SK-N-SH (cell line): ENCODE measurements around the gene IGLON5. TPM values are rescaled to one million over a fixed set of nuclear protein-coding genes. Genes with fewer than 3 reads are reported as not detected.

ENCODE experiments used
- CTCF ChIA-PET: fragments of 300-600, 350-600 bp; formaldehyde crosslinking; extraction: SDS; loops from one replicate; lab custom pipeline; 2021; lab: Yijun Ruan, JAX
- POLR2A ChIA-PET: fragments of 350-600 bp; sonication (Branson Sonifier 250); formaldehyde crosslinking; extraction: SDS; loops from one replicate; lab custom pipeline; 2020; ENCODE audit warnings: antibody characterized with exemption, inconsistent platforms; lab: Yijun Ruan, JAX
- DNase-seq: peaks from one replicate; pipeline ENCODE4 v3.0.0; 2012
- H2AFZ ChIP-seq: fragments of 200-600 bp; sonication (generic); 2 replicates; pipeline ENCODE4 v1.8.1; 2016; ENCODE audit warnings: antibody characterized with exemption, mild to moderate bottlenecking, low read depth
- H3F3A ChIP-seq: fragments of 200-600 bp; sonication (generic); replicated peaks from 2 replicates; pipeline ENCODE3; 2016; ENCODE audit warnings: antibody characterized with exemption, mild to moderate bottlenecking; ENCODE audit not compliant: insufficient read depth
- H3K27ac ChIP-seq, 2 experiments: fragments of 200-500 bp in 1 of 2; fragments of 200-600 bp in 1 of 2; sonication (Bioruptor generic) in 1 of 2; sonication (generic), shearing (Covaris generic) in 1 of 2; 2 replicates each; pipeline versions ENCODE4 v1.5.1 to v1.6.1; 2014 to 2016; ENCODE audit warnings: low read depth in 2 of 2, inconsistent platforms in 1 of 2, low read length in 1 of 2, mild to moderate bottlenecking in 1 of 2, mixed read lengths in 1 of 2
- H3K27me3 ChIP-seq: fragments of 200-600 bp; sonication (generic), shearing (Covaris generic); 2 replicates; pipeline ENCODE4 v1.6.1; 2016; ENCODE audit warnings: mixed run types; ENCODE audit not compliant: insufficient read depth
- H3K36me3 ChIP-seq, 2 experiments: fragments of 200-500 bp in 1 of 2; fragments of 200-600 bp in 1 of 2; sonication (Bioruptor generic) in 1 of 2; sonication (generic) in 1 of 2; replicated peaks in 1 of 2; 2 replicates each; pipeline versions ENCODE3 to v1.5.1; 2014 to 2016; ENCODE audit warnings: low read length in 1 of 2, mild to moderate bottlenecking in 1 of 2; ENCODE audit not compliant: insufficient read depth in 2 of 2, control insufficient read depth in 1 of 2
- H3K4me1 ChIP-seq, 2 experiments: fragments of 200-500 bp in 1 of 2; fragments of 200-600 bp in 1 of 2; sonication (Bioruptor generic) in 1 of 2; sonication (generic), shearing (Covaris generic) in 1 of 2; 2 replicates each; pipeline versions ENCODE4 v1.5.1 to v1.6.1; 2014 to 2016; ENCODE audit warnings: low read depth in 1 of 2, low read length in 1 of 2, mixed run types in 1 of 2; ENCODE audit not compliant: insufficient read depth in 2 of 2, control insufficient read depth in 1 of 2
- H3K4me2 ChIP-seq: fragments of 200-600 bp; sonication (generic), shearing (Covaris generic); 2 replicates; pipeline ENCODE4 v1.6.1; 2017; ENCODE audit warnings: mixed run types
- H3K4me3 ChIP-seq, 2 experiments: fragments of 200-500 bp in 1 of 2; fragments of 200-600 bp in 1 of 2; sonication (Bioruptor generic) in 1 of 2; sonication (generic), shearing (Covaris generic) in 1 of 2; 2 replicates each; pipeline versions ENCODE4 v1.5.1 to v1.8.1; 2014 to 2016; ENCODE audit warnings: low read depth in 2 of 2, inconsistent platforms in 1 of 2, low read length in 1 of 2, mild to moderate bottlenecking in 1 of 2, mixed read lengths in 1 of 2, moderate library complexity in 1 of 2
- H3K79me2 ChIP-seq: fragments of 200-600 bp; sonication (generic); 2 replicates; pipeline ENCODE4 v1.8.1; 2017; ENCODE audit warnings: mild to moderate bottlenecking; ENCODE audit not compliant: insufficient read depth
- H3K9ac ChIP-seq: fragments of 200-600 bp; sonication (generic); 2 replicates; pipeline ENCODE4 v1.6.1; 2017; ENCODE audit warnings: mixed run types
- H3K9me2 ChIP-seq: fragments of 200-600 bp; sonication (generic); 2 replicates; pipeline ENCODE4 v1.6.1; 2017; ENCODE audit warnings: mixed run types
- H3K9me3 ChIP-seq: fragments of 200-600 bp; sonication (generic); 2 replicates; pipeline ENCODE4 v1.6.1; 2017; ENCODE audit warnings: mixed run types, mild to moderate bottlenecking, moderate library complexity
- H4K20me1 ChIP-seq: fragments of 200-600 bp; sonication (generic); 2 replicates; pipeline ENCODE4 v1.6.1; 2017; ENCODE audit warnings: mild to moderate bottlenecking, mixed run types; ENCODE audit not compliant: insufficient read depth
- FOXJ3 ChIP-seq: sonication (generic); formaldehyde crosslinking; IDR thresholded peaks from 2 replicates; pipeline ENCODE4 v1.5.1; 2020; ENCODE audit warnings: mild to moderate bottlenecking, missing genetic modification reagents
- FOXM1 ChIP-seq: IDR thresholded peaks from 2 replicates; pipeline ENCODE4 v1.4.0; 2012; ENCODE audit warnings: low read depth, mild to moderate bottlenecking
- GATA2 ChIP-seq: sonication (generic); formaldehyde crosslinking; IDR thresholded peaks from 2 replicates; pipeline ENCODE4 v1.5.0; 2020; ENCODE audit warnings: mild to moderate bottlenecking, missing genetic modification reagents
- JUND ChIP-seq: IDR thresholded peaks from 2 replicates; pipeline ENCODE4 v1.4.0; 2012
- MXI1 ChIP-seq: IDR thresholded peaks from 2 replicates; pipeline ENCODE4 v1.6.1; 2012; ENCODE audit warnings: mild to moderate bottlenecking, low read depth, low read length, improper control_type of control experiment
- RCOR1 ChIP-seq: fragments of 150-350 bp; IDR thresholded peaks from 2 replicates; pipeline ENCODE4 v1.6.1; 2017; ENCODE audit warnings: antibody characterized with exemption, low read length
- SIN3A ChIP-seq: IDR thresholded peaks from 2 replicates; pipeline ENCODE4 v1.6.1; 2012; ENCODE audit warnings: low read depth, mild to moderate bottlenecking, low read length, moderate library complexity, borderline replicate concordance
- TAF1 ChIP-seq: IDR thresholded peaks from 2 replicates; pipeline ENCODE4 v1.6.1; 2012; ENCODE audit warnings: low read depth, mild to moderate bottlenecking, low read length, moderate library complexity, borderline replicate concordance
- YY1 ChIP-seq: IDR thresholded peaks from 2 replicates; pipeline ENCODE4 v1.4.0; 2012; ENCODE audit warnings: low read depth, mild to moderate bottlenecking
- WGBS: methylation state at CpG from one replicate; pipeline ENCODE4 v1.1.6; 2017; ENCODE audit warnings: low lambda C conversion rate; 5-methylcytosine and 5-hydroxymethylcytosine counted together
- polyA plus RNA-seq, 3 experiments: library from polyadenylated mRNA; depleted of rRNA; stranded (reverse); fragments of >200 nt; gene quantifications; 2 replicates each; pipeline ENCODE4 v1.2.3, GENCODE V29; 2012
- TF ChIP-seq, protein P1 (sequence below): IDR thresholded peaks from 2 replicates; pipeline ENCODE4 v1.4.0; 2012; ENCODE audit warnings: low read depth, borderline replicate concordance
- TF ChIP-seq, protein P2 (sequence below): fragments of 200-600 bp; sonication (generic); IDR thresholded peaks from 2 replicates; pipeline ENCODE4 v1.6.1; 2017; ENCODE audit warnings: antibody characterized with exemption, mild to moderate bottlenecking, moderate library complexity
- TF ChIP-seq, protein P3 (sequence below): IDR thresholded peaks from 2 replicates; pipeline ENCODE4 v1.4.0; 2012; ENCODE audit warnings: low read depth
- TF ChIP-seq, protein P4 (sequence below): IDR thresholded peaks from 2 replicates; pipeline ENCODE4 v1.6.1; 2012; ENCODE audit warnings: mild to moderate bottlenecking, low read depth, low read length, moderate library complexity

Gene IGLON5
- polyA plus RNA-seq, 1 of the 3 experiments (the other 2 are of a cell fraction), result 0.36 TPM

DNA sequence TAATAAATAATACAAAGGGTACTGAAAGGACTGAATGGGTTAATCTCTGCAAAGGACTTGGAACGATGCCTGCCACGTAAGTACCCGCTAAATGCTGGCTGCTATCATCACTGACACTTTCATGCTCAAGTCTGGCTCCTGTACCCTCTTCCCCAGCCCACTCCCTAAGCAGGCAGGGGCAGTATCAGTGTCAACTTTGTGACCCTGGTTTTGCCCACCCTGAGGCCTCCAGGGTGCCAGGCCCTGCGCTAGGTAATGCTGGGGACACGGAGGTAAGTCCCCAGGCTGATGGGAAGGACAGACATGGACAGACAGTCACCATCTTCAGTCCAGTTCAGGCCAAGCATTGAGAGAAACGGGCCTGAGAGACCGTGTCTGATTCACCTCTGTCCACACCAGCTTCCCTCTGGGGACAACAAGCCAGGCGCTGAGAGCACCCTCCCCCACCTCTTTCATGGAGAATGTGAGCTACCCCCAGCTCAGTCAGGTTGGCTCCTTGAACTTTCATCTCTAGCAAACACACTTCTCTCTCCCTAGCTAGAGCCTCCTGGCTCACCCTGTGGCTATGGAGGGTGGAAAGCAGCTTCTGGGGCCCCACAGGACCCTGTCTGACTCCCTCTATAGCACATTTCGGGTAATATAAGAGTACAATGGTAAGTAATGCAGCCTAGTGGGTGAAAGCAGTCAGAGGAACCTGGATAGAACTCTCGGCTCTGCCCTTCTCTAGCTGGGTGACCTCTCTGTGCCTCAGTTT is 53.9 kb downstream of the IGLON5 start (continued):
- TF ChIP-seq, protein P1, sequence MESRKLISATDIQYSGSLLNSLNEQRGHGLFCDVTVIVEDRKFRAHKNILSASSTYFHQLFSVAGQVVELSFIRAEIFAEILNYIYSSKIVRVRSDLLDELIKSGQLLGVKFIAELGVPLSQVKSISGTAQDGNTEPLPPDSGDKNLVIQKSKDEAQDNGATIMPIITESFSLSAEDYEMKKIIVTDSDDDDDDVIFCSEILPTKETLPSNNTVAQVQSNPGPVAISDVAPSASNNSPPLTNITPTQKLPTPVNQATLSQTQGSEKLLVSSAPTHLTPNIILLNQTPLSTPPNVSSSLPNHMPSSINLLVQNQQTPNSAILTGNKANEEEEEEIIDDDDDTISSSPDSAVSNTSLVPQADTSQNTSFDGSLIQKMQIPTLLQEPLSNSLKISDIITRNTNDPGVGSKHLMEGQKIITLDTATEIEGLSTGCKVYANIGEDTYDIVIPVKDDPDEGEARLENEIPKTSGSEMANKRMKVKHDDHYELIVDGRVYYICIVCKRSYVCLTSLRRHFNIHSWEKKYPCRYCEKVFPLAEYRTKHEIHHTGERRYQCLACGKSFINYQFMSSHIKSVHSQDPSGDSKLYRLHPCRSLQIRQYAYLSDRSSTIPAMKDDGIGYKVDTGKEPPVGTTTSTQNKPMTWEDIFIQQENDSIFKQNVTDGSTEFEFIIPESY, result no peak
- TF ChIP-seq, protein P2, sequence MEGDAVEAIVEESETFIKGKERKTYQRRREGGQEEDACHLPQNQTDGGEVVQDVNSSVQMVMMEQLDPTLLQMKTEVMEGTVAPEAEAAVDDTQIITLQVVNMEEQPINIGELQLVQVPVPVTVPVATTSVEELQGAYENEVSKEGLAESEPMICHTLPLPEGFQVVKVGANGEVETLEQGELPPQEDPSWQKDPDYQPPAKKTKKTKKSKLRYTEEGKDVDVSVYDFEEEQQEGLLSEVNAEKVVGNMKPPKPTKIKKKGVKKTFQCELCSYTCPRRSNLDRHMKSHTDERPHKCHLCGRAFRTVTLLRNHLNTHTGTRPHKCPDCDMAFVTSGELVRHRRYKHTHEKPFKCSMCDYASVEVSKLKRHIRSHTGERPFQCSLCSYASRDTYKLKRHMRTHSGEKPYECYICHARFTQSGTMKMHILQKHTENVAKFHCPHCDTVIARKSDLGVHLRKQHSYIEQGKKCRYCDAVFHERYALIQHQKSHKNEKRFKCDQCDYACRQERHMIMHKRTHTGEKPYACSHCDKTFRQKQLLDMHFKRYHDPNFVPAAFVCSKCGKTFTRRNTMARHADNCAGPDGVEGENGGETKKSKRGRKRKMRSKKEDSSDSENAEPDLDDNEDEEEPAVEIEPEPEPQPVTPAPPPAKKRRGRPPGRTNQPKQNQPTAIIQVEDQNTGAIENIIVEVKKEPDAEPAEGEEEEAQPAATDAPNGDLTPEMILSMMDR, result no peak
- TF ChIP-seq GATA2 (CRISPR knock-in tag) (no peak), JUND (no peak), MXI1 (no peak)

DNA sequence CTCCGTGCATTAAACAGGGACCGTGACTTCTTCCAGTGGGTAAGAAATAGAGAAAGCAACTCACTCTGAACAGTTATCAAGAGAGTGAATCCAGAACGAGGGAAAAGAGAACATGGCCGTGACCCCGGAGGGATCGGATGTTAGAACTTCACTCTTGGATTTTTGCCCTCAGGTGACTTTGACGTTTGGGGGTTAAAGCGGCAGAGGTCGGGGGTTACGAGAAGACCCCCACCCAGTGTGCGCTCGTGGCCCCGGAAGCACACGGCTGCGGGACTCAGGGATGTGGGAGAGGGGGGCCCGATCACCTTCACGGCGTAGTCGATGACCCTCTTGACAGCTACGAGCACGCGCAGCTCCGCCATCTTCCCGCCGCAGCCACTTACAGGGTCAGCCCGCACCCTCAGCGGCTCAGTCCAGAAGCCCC is 54.5 kb downstream of the IGLON5 start, which contains the start of gene ETFB:
Gene ETFB (minus strand): TSS at position 424 of the 424 bp plus-strand sequence. CDS start 62 bp downstream, at position 362.
- H3F3A ChIP-seq, result no peaks in the 10 kb centered on the region
- peak within 1 kb of the TSS; percentile 77 to 80 for H3K4me3 ChIP-seq
- no peaks in the 10 kb centered on the region for H3K27me3 ChIP-seq
- peak within 1 kb of the TSS; percentile 87 for H3K9ac ChIP-seq
- no peaks in the 10 kb centered on the region for H3K9me3 ChIP-seq
- H3K4me1 ChIP-seq, result peaks cover 6 to 21% of the 10 kb centered on the region in 2 experiments; a peak in 3 of 4 replicates
- DNase-seq, result no peak
- CTCF ChIA-PET, result interaction anchor here (1.3 kb wide), 1 partner anchor 25 kb away, joined by 5 read pairs; no protein-coding TSS in a partner anchor
- POLR2A ChIA-PET, result no interaction called here
- H3K4me2 ChIP-seq, result peak within 1 kb of the TSS; percentile 100
- H4K20me1 ChIP-seq, result no peaks in the 10 kb centered on the region
- H2AFZ ChIP-seq, result peak within 1 kb of the TSS; percentile 95
- no peaks in the 10 kb centered on the region for H3K36me3 ChIP-seq
- peak within 1 kb of the TSS; percentile 79 to 84 for H3K27ac ChIP-seq
- WGBS, result 1% methylated on average over 19 of the region's 27 CpGs
- H3K9me2 ChIP-seq, result no peaks in the 10 kb centered on the region
- TF ChIP-seq FOXJ3 (no peak), TAF1 (no peak), FOXM1 (no peak), SIN3A (peak; percentile 61; the same call in 1 of the 2 replicates), YY1 (peak; percentile 65; the same call in 1 of the 2 replicates), RCOR1 (no peak), MXI1 (peak; percentile 84)
- TF ChIP-seq, protein P3, sequence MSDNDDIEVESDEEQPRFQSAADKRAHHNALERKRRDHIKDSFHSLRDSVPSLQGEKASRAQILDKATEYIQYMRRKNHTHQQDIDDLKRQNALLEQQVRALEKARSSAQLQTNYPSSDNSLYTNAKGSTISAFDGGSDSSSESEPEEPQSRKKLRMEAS, result peak; percentile 75
- TF ChIP-seq, protein P4, sequence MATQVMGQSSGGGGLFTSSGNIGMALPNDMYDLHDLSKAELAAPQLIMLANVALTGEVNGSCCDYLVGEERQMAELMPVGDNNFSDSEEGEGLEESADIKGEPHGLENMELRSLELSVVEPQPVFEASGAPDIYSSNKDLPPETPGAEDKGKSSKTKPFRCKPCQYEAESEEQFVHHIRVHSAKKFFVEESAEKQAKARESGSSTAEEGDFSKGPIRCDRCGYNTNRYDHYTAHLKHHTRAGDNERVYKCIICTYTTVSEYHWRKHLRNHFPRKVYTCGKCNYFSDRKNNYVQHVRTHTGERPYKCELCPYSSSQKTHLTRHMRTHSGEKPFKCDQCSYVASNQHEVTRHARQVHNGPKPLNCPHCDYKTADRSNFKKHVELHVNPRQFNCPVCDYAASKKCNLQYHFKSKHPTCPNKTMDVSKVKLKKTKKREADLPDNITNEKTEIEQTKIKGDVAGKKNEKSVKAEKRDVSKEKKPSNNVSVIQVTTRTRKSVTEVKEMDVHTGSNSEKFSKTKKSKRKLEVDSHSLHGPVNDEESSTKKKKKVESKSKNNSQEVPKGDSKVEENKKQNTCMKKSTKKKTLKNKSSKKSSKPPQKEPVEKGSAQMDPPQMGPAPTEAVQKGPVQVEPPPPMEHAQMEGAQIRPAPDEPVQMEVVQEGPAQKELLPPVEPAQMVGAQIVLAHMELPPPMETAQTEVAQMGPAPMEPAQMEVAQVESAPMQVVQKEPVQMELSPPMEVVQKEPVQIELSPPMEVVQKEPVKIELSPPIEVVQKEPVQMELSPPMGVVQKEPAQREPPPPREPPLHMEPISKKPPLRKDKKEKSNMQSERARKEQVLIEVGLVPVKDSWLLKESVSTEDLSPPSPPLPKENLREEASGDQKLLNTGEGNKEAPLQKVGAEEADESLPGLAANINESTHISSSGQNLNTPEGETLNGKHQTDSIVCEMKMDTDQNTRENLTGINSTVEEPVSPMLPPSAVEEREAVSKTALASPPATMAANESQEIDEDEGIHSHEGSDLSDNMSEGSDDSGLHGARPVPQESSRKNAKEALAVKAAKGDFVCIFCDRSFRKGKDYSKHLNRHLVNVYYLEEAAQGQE, result no peak
- peaks cover 6% of the 10 kb centered on the region for H3K79me2 ChIP-seq
